NT2/D1 (cell line): ENCODE data around the gene KITLG.
"Not testable (repeated sequence)": the region's sequence is repeated elsewhere in the genome, so short reads cannot be mapped to it uniquely, and the experiment has no call there.

Experiments used
- DNase-seq: peaks from one replicate; pipeline ENCODE4 v3.0.0-alpha.2; 2011; ENCODE audit warnings: low read depth, low spot score
- H3K27me3 ChIP-seq: 2 replicates; pipeline ENCODE4 v1.6.0; 2011; ENCODE audit warnings: mild to moderate bottlenecking; ENCODE audit not compliant: insufficient read length, insufficient read depth
- H3K36me3 ChIP-seq: 2 replicates; pipeline ENCODE4 v1.6.1; 2011; ENCODE audit warnings: mild to moderate bottlenecking, low read length, mixed read lengths; ENCODE audit not compliant: insufficient read depth, insufficient read length
- H3K4me1 ChIP-seq: 2 replicates; pipeline ENCODE4 v1.5.1; 2011; ENCODE audit not compliant: insufficient read depth, insufficient read length
- H3K4me3 ChIP-seq: 2 replicates; pipeline ENCODE4 v1.5.1; 2011; ENCODE audit warnings: low read depth; ENCODE audit not compliant: insufficient read length
- H3K9ac ChIP-seq: 2 replicates; pipeline ENCODE4 v1.6.0; 2011; ENCODE audit warnings: low read depth; ENCODE audit not compliant: insufficient read length
- H3K9me3 ChIP-seq: 2 replicates; pipeline ENCODE4 v1.5.1; 2011; ENCODE audit warnings: mild to moderate bottlenecking, low read length; ENCODE audit not compliant: insufficient read depth
- SUZ12 ChIP-seq: IDR thresholded peaks from 2 replicates; pipeline ENCODE4 v1.6.1; 2011; ENCODE audit not compliant: insufficient read length, insufficient read depth; ENCODE audit errors: extremely low read depth
- YY1 ChIP-seq: IDR thresholded peaks from 2 replicates; pipeline ENCODE4 v1.6.1; 2011; ENCODE audit not compliant: insufficient read length, insufficient read depth
- ZNF274 ChIP-seq: IDR thresholded peaks from 2 replicates; pipeline ENCODE4 v1.6.1; 2011; ENCODE audit warnings: mild to moderate bottlenecking, low read depth, low read length

The KITLG gene

GRCh38 chr12:88552610-88553079 lies 27.6 kb downstream of the KITLG start:
- DNase-seq, result no peak
- H3K4me3 ChIP-seq, result no peak overlapping the region
- no peaks in the 10 kb centered on the region for H3K4me1 ChIP-seq
- H3K27me3 ChIP-seq, result no peaks in the 10 kb centered on the region
- no peaks in the 10 kb centered on the region for H3K9me3 ChIP-seq
- TF ChIP-seq YY1 (no peak), ZNF274 (no peak), SUZ12 (no peak)
- H3K9ac ChIP-seq, result no peak overlapping the region
- no peaks in the 10 kb centered on the region for H3K36me3 ChIP-seq

GRCh38 chr12:88549929-88550328 lies 30.3 kb downstream of the KITLG start:
- no peaks in the 10 kb centered on the region for H3K4me1 ChIP-seq
- no peak for TF ChIP-seq SUZ12
- no peak for TF ChIP-seq YY1
- no peak for TF ChIP-seq ZNF274
- H3K9ac ChIP-seq, result no peak overlapping the region
- H3K36me3 ChIP-seq, result no peaks in the 10 kb centered on the region
- H3K27me3 ChIP-seq, result no peaks in the 10 kb centered on the region
- no peak overlapping the region for H3K4me3 ChIP-seq
- no peak for DNase-seq
- no peaks in the 10 kb centered on the region for H3K9me3 ChIP-seq

GRCh38 chr12:88547949-88548348 lies 32.3 kb downstream of the KITLG start:
- H3K27me3 ChIP-seq, H3K4me1 ChIP-seq, H3K4me3 ChIP-seq, DNase-seq, H3K9ac ChIP-seq, H3K9me3 ChIP-seq, H3K36me3 ChIP-seq: not testable (repeated sequence)

GRCh38 chr12:88546853-88547252 lies 33.4 kb downstream of the KITLG start:
- TF ChIP-seq SUZ12, result no peak
- no peak for TF ChIP-seq ZNF274
- TF ChIP-seq YY1, result no peak
- no peak overlapping the region for H3K4me3 ChIP-seq
- no peak for DNase-seq

GRCh38 chr12:88546226-88546625 lies 34.0 kb downstream of the KITLG start:
- Histone ChIP-seq H3K36me3 (no peaks in the 10 kb centered on the region), H3K9ac (no peak overlapping the region), H3K4me1 (no peaks in the 10 kb centered on the region), H3K9me3 (no peaks in the 10 kb centered on the region), H3K4me3 (no peak overlapping the region), H3K27me3 (no peaks in the 10 kb centered on the region)
- TF ChIP-seq YY1 (no peak), ZNF274 (no peak), SUZ12 (no peak)
- no peak for DNase-seq

More at GRCh38 chr12:88546853-88547252, 33.4 kb downstream of the KITLG start:
- no peaks in the 10 kb centered on the region for H3K9me3 ChIP-seq
- H3K27me3 ChIP-seq, result no peaks in the 10 kb centered on the region
- no peaks in the 10 kb centered on the region for H3K4me1 ChIP-seq
- H3K36me3 ChIP-seq, result no peaks in the 10 kb centered on the region
- H3K9ac ChIP-seq, result no peak overlapping the region

GRCh38 chr12:88544991-88545980 lies 35.0 kb downstream of the KITLG start:
- no peaks in the 10 kb centered on the region for H3K9me3 ChIP-seq
- H3K36me3 ChIP-seq, result no peaks in the 10 kb centered on the region
- H3K27me3 ChIP-seq, result no peaks in the 10 kb centered on the region
- no peak overlapping the region for H3K4me3 ChIP-seq
- DNase-seq, result no peak
- H3K9ac ChIP-seq, result no peak overlapping the region
- TF ChIP-seq SUZ12, result no peak
- TF ChIP-seq ZNF274, result no peak
- no peak for TF ChIP-seq YY1
- no peaks in the 10 kb centered on the region for H3K4me1 ChIP-seq

GRCh38 chr12:88539893-88540292 lies 40.4 kb downstream of the KITLG start:
- TF ChIP-seq YY1, result no peak
- no peak for TF ChIP-seq SUZ12
- TF ChIP-seq ZNF274, result no peak
- H3K36me3 ChIP-seq, result no peaks in the 10 kb centered on the region
- no peaks in the 10 kb centered on the region for H3K27me3 ChIP-seq
- H3K9ac ChIP-seq, result no peak overlapping the region
- DNase-seq, result no peak
- H3K9me3 ChIP-seq, result no peaks in the 10 kb centered on the region
- no peak overlapping the region for H3K4me3 ChIP-seq
- H3K4me1 ChIP-seq, result no peaks in the 10 kb centered on the region

- no peak for DNase-seq
- Histone ChIP-seq H3K9me3 (no peaks in the 10 kb centered on the region), H3K4me3 (no peak overlapping the region), H3K27me3 (no peaks in the 10 kb centered on the region), H3K9ac (no peak overlapping the region), H3K36me3 (no peaks in the 10 kb centered on the region), H3K4me1 (no peaks in the 10 kb centered on the region)
- TF ChIP-seq ZNF274, result no peak
- TF ChIP-seq YY1, result no peak
- no peak for TF ChIP-seq SUZ12
These were observed 41.6 kb downstream of the KITLG start for GRCh38 chr12:88538697-88539096.
